ENCODE results near the gene SPOUT1.
"Not testable (repeated sequence)": the region's sequence is repeated elsewhere in the genome, so short reads cannot be mapped to it uniquely, and the experiment has no call there.

Gene SPOUT1

GRCh38 chr9:128809036-128809599, 20.5 kb downstream of the SPOUT1 start:
- no peak for DNase-seq

- DNase-seq = no peak
Measured at GRCh38 chr9:128808543-128808942, 21.1 kb downstream of the SPOUT1 start.

GRCh38 chr9:128807827-128808226, 21.8 kb downstream of the SPOUT1 start:
- DNase-seq = no peak

- DNase-seq = no peak
Measured at GRCh38 chr9:128805661-128806060, 23.9 kb downstream of the SPOUT1 start.

- no peak for DNase-seq
Measured at GRCh38 chr9:128802482-128802881, 27.1 kb downstream of the SPOUT1 start.

- DNase-seq = no peak
Measured at GRCh38 chr9:128800061-128800460, 29.5 kb downstream of the SPOUT1 start.

GRCh38 chr9:128798896-128799295, 30.7 kb downstream of the SPOUT1 start:
- DNase-seq = no peak

- DNase-seq = not testable (repeated sequence)
Measured at GRCh38 chr9:128794961-128795360, 34.6 kb downstream of the SPOUT1 start.

GRCh38 chr9:128792978-128793686, 36.5 kb downstream of the SPOUT1 start:
- no peak for DNase-seq

GRCh38 chr9:128792134-128792533, 37.5 kb downstream of the SPOUT1 start:
- DNase-seq = no peak

GRCh38 chr9:128790536-128790935, 39.1 kb downstream of the SPOUT1 start:
- no peak for DNase-seq

GRCh38 chr9:128788445-128788844, 41.1 kb downstream of the SPOUT1 start:
- DNase-seq = no peak

- DNase-seq = no peak
Measured at GRCh38 chr9:128787659-128788058, 41.9 kb downstream of the SPOUT1 start.

GRCh38 chr9:128786681-128787601, 42.7 kb downstream of the SPOUT1 start, which contains the start of gene TBC1D13:
TSS of gene TBC1D13 (plus strand) at chr9:128787253. CDS start at chr9:128787354, 101 bp downstream.
- peak; percentile 75 for DNase-seq

GRCh38 chr9:128785427-128785826, 44.2 kb downstream of the SPOUT1 start:
- no peak for DNase-seq

- DNase-seq = no peak
Measured at GRCh38 chr9:128782669-128783068, 46.9 kb downstream of the SPOUT1 start.

GRCh38 chr9:128781187-128782070, 48.2 kb downstream of the SPOUT1 start:
- no peak for DNase-seq

GRCh38 chr9:128780093-128780492, 49.5 kb downstream of the SPOUT1 start:
- not testable (repeated sequence) for DNase-seq

GRCh38 chr9:128774804-128775203, 54.8 kb downstream of the SPOUT1 start:
- DNase-seq = no peak

- no peak for DNase-seq
Measured at GRCh38 chr9:128773049-128773448, 56.5 kb downstream of the SPOUT1 start.

GRCh38 chr9:128771745-128772519, 57.7 kb downstream of the SPOUT1 start, which contains the start of gene ZER1:
TSS of gene ZER1 (minus strand) at chr9:128771927. CDS start at chr9:128755565, 16,362 bp downstream.
- peak; percentile 90 for DNase-seq
